HG03103 (cell line): ENCODE data around the gene CSGALNACT2.
"Not testable (repeated sequence)": the region's sequence is repeated elsewhere in the genome, so short reads cannot be mapped to it uniquely, and the experiment has no call there.

ENCODE experiments used
- ATAC-seq: cut with Tn5 transposase; IDR thresholded peaks from one replicate; pipeline ENCODE4 v1.9.1; 2021; ENCODE audit warnings: low read depth; ENCODE audit not compliant: unreplicated experiment

The CSGALNACT2 gene

DNA sequence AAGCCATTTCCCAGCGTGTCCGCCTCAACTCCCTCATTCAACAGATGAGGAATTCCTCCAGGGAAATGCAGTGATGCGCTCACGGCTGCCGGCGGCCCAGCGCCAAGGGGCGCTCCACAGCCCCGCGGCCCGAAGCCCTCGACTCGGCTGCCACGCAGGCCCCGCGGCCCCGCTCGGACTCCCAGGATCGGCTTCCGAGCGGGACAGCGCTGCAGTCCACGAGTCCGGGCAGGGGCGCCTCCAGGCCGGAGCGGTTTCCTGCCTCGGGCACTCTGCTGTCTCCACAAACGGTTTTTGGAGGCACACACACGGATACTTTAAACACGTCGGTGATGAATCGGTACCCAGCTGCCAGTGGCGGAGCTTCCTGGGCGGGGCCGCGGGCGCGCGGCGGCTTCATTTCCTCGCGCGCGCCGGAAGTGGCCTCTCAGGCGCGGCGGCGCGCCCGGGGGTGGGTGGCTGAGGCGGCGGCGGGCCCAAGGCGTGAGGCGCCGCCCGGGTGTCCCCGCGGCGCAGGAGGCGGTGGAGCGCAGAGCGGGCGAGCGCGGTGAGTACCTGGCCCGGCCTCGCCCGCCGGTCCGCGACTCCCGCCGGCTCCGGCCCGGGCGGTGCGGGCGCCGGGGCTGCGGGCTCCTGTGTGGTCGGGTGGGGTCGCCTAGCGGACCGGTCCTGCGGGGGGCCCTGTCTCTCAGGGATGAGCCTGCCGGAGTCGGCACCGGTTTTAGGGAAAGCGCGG, at the start of gene CSGALNACT2:
Gene CSGALNACT2, plus strand, starts transcription at position 425 of the 736 bp plus-strand sequence. CDS start 16,705 bp downstream, outside the sequence.
- ATAC-seq: peak; percentile 60

DNA sequence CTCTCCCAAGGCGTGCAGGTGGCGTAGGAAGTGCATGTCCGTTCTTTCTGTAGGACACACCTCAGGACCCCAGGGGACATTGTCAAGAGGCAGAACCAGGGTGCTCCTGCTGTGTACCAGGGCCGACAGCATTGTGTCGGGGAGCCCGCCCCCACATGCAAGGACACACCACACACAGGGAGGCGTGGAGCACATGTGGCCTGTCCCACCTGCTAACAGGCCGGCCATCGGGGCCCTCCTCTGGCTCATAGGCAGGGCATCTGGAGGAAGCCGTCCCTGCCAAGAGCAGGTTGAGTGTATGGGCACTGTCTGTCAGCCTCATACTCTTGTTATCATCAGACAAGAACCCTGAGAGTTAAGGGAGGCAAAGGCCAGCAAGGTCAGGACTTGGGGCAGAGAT, 48.7 kb upstream of the CSGALNACT2 start:
- no peak for ATAC-seq

GRCh38 chr10:43090188-43090587, 48.1 kb upstream of the CSGALNACT2 start:
- ATAC-seq: no peak

DNA sequence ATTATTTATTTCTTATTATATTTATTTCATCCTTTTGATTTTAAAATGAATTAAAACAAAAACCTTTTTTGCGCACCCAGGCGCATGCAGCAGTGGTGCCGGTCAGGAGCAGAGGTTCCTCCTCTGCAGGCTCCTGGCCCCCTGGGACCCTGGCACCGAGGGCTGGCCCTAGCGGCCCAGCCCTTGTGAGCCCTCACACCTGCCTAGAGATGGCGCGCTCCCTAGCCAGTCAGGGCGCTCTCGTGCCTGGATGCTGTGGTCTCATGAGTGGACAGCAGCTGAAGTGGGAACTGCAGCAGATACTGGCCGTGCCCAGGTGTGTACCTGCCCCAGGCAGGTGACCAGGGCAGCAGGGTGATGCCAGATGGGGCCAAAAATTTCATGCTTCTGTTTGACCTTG, 47.6 kb upstream of the CSGALNACT2 start:
- ATAC-seq: no peak

GRCh38 chr10:43091846-43092245, 46.4 kb upstream of the CSGALNACT2 start:
- no peak for ATAC-seq

DNA sequence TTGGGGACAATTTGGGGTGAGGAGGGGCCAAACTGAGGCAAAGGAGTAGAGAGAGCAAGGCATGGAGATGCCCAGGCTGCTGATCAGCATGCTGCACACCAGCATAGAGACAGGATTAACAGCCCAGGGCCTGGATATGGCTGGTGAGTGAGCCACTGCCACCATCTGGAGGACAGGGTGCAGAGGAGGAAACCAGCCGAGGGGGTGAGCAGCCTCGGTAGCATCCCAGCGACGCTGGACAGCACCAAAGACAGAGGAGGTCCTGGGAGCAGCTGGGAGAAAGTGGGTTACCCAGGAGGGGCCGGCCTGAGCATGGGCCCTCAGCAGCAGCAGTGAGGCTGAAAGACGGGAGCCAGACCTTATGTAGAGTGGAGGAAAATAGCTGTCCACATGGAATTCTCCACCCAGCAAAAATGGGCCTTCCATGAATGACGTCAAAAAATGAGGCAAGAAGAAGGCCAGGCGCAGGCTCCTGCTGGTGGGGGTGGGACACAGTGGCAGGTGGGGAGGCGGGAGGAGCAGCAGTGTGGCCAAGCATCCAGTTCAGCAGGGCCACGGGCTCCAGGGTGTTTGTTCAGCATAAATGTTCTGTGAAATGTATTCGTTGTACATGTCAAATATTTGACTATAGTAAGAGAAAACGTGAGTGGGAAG, 44.7 kb upstream of the CSGALNACT2 start:
- ATAC-seq: no peak

DNA sequence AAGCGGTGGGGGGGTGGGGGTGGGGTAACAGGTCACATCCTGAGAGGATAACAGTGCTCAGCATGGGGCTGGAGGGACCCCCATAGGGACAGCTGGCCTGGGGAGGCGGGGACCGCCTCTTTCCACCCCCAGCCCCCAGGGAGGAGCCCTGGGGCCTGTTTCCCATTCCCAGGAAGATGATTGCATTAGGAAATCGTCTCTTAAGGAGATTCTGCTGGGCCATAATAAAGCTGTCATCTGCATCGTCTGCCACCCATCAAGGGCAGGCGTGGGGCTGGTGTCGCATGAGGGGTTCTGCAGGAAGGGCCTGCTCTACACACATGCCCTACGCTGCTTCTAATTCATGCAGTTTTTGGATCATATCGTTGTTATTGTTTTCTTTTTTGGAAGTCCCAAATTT, 44.2 kb upstream of the CSGALNACT2 start:
- ATAC-seq: no peak

DNA sequence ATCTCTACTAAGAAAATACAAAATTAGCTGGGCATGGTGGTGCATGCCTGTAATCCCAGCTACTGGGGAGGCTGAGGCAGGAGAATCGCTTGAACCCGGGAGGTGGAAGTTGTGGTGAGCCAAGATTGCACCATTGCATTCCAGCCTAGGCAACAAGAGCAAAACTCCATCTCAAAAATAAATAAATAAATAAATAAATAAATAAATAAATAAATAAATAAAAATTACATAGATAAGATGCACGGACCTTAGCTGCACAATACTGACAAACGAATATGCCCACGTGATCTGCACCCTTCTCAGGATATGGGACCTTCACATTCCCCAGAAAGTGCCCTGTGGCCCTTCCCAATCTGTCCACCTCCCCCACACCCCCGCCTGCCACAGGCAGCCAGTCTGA, 38.9 kb upstream of the CSGALNACT2 start:
- not testable (repeated sequence) for ATAC-seq

- no peak for ATAC-seq
Observed at GRCh38 chr10:43099928-43100327, 38.3 kb upstream of the CSGALNACT2 start.

GRCh38 chr10:43100366-43100765, 37.9 kb upstream of the CSGALNACT2 start:
- no peak for ATAC-seq

DNA sequence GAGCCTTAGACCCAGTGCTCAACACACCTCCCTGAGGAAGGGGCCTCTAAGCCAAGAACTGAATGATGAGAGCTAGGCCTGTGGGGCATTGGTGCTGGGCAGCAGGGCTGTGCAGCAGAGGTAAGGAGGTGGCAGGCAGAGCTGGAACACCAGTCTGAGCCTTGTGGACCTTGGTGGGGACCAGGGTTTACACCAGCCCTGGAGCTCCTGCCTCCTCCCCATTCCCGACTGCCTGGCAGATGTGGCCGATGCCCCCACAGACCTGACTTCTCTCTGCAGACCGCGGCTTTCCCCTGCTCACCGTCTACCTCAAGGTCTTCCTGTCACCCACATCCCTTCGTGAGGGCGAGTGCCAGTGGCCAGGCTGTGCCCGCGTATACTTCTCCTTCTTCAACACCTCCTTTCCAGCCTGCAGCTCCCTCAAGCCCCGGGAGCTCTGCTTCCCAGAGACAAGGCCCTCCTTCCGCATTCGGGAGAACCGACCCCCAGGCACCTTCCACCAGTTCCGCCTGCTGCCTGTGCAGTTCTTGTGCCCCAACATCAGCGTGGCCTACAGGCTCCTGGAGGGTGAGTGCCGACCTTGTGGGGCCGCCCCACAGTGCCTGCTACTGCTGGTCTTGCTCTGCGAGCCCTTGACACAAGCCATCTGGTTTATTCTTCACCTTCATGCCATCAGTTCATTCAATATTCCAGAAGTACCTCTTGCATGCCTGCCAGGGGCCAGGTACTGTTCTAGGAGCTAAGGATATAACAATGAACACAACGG, 36.0 kb upstream of the CSGALNACT2 start:
- no peak for ATAC-seq

DNA sequence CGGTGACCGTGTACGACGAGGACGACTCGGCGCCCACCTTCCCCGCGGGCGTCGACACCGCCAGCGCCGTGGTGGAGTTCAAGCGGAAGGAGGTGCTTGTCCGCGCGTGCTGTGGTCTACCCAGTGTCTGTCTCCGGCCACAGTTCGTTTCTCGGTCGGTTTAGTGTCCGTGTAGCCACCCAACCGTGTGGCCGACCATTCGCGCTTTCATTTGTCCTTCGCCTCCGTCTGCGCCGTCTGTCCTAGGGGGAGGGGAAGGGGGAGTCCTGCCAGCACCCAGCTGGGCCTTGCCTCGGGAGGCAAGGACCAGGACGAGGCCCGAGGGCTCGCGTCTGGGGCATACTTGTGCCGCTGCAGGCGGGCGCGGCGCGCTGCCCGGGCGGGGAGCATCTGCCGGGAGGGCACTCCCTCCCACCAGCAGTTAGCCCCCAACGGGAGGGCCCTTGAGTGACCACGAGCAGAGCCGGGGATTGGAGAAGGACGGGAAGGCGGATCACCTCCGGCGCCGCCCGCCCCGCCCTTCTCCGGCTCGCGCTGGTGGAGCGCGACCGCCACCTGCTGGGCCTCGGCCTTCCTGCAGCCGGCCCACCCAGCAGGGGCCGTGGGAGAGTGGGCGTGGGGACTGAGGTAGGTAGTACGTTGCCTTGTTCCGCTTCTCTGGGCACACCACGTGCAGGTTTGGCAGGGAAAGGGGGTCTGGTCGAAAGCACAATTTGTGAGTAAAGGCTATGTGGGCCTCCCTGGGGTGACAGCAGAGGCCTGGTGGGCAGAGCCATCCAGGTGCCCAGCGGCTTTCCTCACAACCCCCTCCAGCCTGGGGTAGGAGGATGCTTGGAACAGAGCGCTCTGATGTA, 32.9 kb upstream of the CSGALNACT2 start:
- peak; percentile 82 for ATAC-seq

- ATAC-seq: no peak
Observed at GRCh38 chr10:43105956-43106229, 32.4 kb upstream of the CSGALNACT2 start.

DNA sequence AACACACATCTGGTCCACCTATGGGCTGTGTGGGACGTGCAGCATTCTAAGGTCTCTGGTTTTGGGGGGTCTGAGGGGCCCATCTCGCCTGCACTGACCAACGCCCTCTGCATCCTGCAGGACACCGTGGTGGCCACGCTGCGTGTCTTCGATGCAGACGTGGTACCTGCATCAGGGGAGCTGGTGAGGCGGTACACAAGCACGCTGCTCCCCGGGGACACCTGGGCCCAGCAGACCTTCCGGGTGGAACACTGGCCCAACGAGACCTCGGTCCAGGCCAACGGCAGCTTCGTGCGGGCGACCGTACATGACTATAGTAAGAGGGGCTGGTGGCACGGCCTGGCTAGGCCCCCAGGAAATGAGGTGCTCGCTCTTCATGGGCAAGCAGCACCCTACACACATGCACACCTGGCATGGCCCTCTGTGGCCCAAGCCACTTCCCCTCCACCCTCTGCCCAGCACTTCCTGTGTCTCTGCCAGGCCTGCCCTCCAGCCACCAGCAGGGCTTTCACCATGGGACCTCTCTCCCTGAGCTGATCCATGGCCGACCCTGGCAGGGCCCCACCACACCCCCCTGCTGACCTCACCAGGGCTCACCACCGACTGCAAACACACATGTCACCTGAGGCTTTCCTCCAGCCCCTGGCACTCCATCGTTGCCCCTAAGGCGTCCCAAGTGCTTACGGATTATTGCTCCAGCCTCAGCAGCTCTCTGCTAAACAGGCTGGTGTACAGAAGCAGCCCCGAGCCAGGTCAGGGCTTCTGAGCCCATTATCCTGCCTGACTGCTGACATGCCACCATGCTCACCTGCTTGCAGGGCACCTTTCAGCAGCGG, 31.8 kb upstream of the CSGALNACT2 start:
- ATAC-seq: no peak

- ATAC-seq: no peak
Observed at GRCh38 chr10:43108951-43109350, 29.3 kb upstream of the CSGALNACT2 start.

GRCh38 chr10:43109671-43110249, 28.5 kb upstream of the CSGALNACT2 start:
- ATAC-seq: no peak

GRCh38 chr10:43110338-43111071, 27.7 kb upstream of the CSGALNACT2 start:
- ATAC-seq: no peak

GRCh38 chr10:43111101-43111500, 27.1 kb upstream of the CSGALNACT2 start:
- no peak for ATAC-seq
